ENCODE measurements around the gene TBX19. TPM values are rescaled to one million over a fixed set of nuclear protein-coding genes. Genes with fewer than 3 reads are reported as not detected.

The TBX19 gene
- total RNA-seq, 1 experiment from 2014 or later, result 3.0 TPM

GRCh38 chr1:168362991-168363390 lies 82.3 kb downstream of the TBX19 start:
- H3K36me3 ChIP-seq (ENCODE audit: control insufficient read depth in 1 of 2, insufficient read depth in 2 of 2, low read length in 2 of 2), result no peaks in the 10 kb centered on the region

More at GRCh38 chr1:168362991-168363390, 82.3 kb downstream of the TBX19 start:
- POLR2A ChIA-PET, result no interaction called here
- H3K4me1 ChIP-seq (ENCODE audit: control insufficient read depth in 1 of 2, insufficient read depth in 2 of 2, low read length in 2 of 2), result peaks cover 7 to 17% of the 10 kb centered on the region in 2 experiments; a peak in 2 of 4 replicates
- H4K20me1 ChIP-seq (ENCODE audit: insufficient read depth), result no peaks in the 10 kb centered on the region
- TF ChIP-seq EGR1 (IDR thresholded peaks at IDR 0.05; ENCODE audit: low read depth) (no peak), ZFX (IDR thresholded peaks at IDR 0.05) (no peak)
- no peak overlapping the region for H3K4me2 ChIP-seq (ENCODE audit: low read length)
- H3K9ac ChIP-seq (ENCODE audit: low read length), result no peak overlapping the region
- CTCF ChIA-PET, result no interaction called here
- intact Hi-C loops (cut with micrococcal nuclease), result no loop called here
- H3K4me3 ChIP-seq (replicated peaks in 1 of 2; ENCODE audit: low read depth in 1 of 2, low read length in 2 of 2), result no peak overlapping the region
- H3K9me3 ChIP-seq (ENCODE audit: control insufficient read depth in 1 of 2, insufficient read depth in 1 of 2, low read depth in 1 of 2, low read length in 2 of 2), result no peaks in the 10 kb centered on the region
- H3K27me3 ChIP-seq (ENCODE audit: insufficient read depth, low read length), result no peaks in the 10 kb centered on the region
- ATAC-seq (no peak), DNase-seq (ENCODE audit: low read depth, low spot score) (no peak)
- H3K79me2 ChIP-seq (ENCODE audit: insufficient read depth, low read length), result no peaks in the 10 kb centered on the region
- no peak overlapping the region for H3K27ac ChIP-seq (ENCODE audit: low read depth, low read length)
- no TSS peak for BruUV-seq (replicated peaks)
- no peak overlapping the region for H2AFZ ChIP-seq (ENCODE audit: low read depth, low read length, poor library complexity, severe bottlenecking)
- no peaks in the 10 kb centered on the region for H3K9me2 ChIP-seq (ENCODE audit: insufficient read depth)
- RAD21 ChIA-PET (ENCODE audit: low non-redundant PET in 1 of 2, low total read pairs in 2 of 2, uncharacterized antibody in 2 of 2, unreplicated experiment in 2 of 2), result no interaction called here

Other genes with a start within 250 kb of the TBX19 start
- 13.7 TPM for gene GPR161, start 143.9 kb upstream of the TBX19 start, total RNA-seq (2021; ENCODE audit: unreplicated experiment)
- 36.4 TPM for gene TIPRL, start 101.9 kb upstream of the TBX19 start, total RNA-seq (2021; ENCODE audit: unreplicated experiment)
- 57.5 TPM for gene SFT2D2, start 54.9 kb upstream of the TBX19 start, total RNA-seq (2021; ENCODE audit: unreplicated experiment)

All from HCT116 (cell line).